ENCODE measurements around the gene CIC.
"Not testable (repeated sequence)": the region's sequence is repeated elsewhere in the genome, so short reads cannot be mapped to it uniquely, and the experiment has no call there.

The CIC gene

GRCh38 chr19:42333975-42334696 is 65.1 kb downstream of the CIC start:
- DNase-seq (ENCODE audit: low read depth in 2 of 2): no peak

- no peak for DNase-seq (ENCODE audit: low read depth in 2 of 2)
Measured at GRCh38 chr19:42334697-42335373, 65.8 kb downstream of the CIC start.

- DNase-seq (ENCODE audit: low read depth in 2 of 2): no peak
Measured at GRCh38 chr19:42335374-42335936, 66.4 kb downstream of the CIC start.

GRCh38 chr19:42335971-42336370 is 66.9 kb downstream of the CIC start:
- no peak for DNase-seq (ENCODE audit: low read depth in 2 of 2)

GRCh38 chr19:42339126-42339860 is 70.2 kb downstream of the CIC start:
- DNase-seq (ENCODE audit: low read depth in 2 of 2): not testable (repeated sequence)

GRCh38 chr19:42339922-42340321 is 70.9 kb downstream of the CIC start:
- DNase-seq (ENCODE audit: low read depth in 2 of 2): not testable (repeated sequence)

GRCh38 chr19:42343344-42344110 is 74.5 kb downstream of the CIC start:
- no peak for DNase-seq (ENCODE audit: low read depth in 2 of 2)

GRCh38 chr19:42344336-42344893 is 75.4 kb downstream of the CIC start:
- DNase-seq (ENCODE audit: low read depth in 2 of 2): no peak

All from stimulated activated CD8-positive, alpha-beta memory T cell treated with anti-CD3 and anti-CD28 coated beads, Interleukin-2, amount 100 ng/mL, for 1 hour (primary cell).